Measurements from ENCODE around the gene PTPRE. TPM values are rescaled to one million over a fixed set of nuclear protein-coding genes. Genes with fewer than 3 reads are reported as not detected.

The PTPRE gene
- total and polyA plus RNA-seq, 9 donors = 2.1 to 15.5 (median 6.9) TPM

DNA sequence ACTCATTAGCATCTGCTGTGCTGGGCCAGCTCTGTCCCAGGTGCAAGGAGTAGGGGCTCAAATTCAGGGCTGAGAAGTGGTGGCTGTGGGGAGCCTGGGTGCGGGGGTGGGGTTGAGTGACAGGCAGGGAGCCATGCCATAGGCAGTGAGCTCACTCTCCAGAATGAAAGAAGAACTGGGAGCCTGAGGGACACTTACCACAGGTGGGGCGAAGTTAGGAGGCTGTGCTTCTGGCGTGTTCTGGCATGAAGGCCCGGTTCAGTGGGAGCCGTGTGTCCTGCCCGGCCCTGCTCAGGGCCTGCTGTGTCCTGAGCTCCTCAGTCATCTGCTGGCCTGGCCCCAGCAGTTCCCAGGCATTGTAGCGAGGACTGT lies 156.8 kb downstream of the PTPRE start:
- Histone ChIP-seq H3K4me1 (ENCODE audit: insufficient read depth) (no peaks in the 10 kb centered on the region), H3K9me3 (no peaks in the 10 kb centered on the region), H3K27me3 (no peaks in the 10 kb centered on the region), H3K4me3 (no peak overlapping the region), H3K27ac (no peak overlapping the region), H3K36me3 (no peaks in the 10 kb centered on the region)
- TF ChIP-seq EP300 (IDR thresholded peaks at IDR 0.05) = no peak
- TF ChIP-seq CTCF (IDR thresholded peaks at IDR 0.05) = no peak
- no peak for TF ChIP-seq POLR2A (IDR thresholded peaks at IDR 0.05)
- intact Hi-C loops (cut with DNase I) = no loop called here
- 89 to 99% (median 94%) methylated on average over 7 of the region's 7 CpGs for WGBS, 3 donors
- no peak for DNase-seq

GRCh38 chr10:128064108-128064969 lies 157.4 kb downstream of the PTPRE start:
- no peak for DNase-seq
- no peaks in the 10 kb centered on the region for H3K27me3 ChIP-seq
- no peak for TF ChIP-seq EP300 (IDR thresholded peaks at IDR 0.05)
- TF ChIP-seq CTCF (IDR thresholded peaks at IDR 0.05) = no peak
- no peak for TF ChIP-seq POLR2A (IDR thresholded peaks at IDR 0.05)
- H3K4me1 ChIP-seq (ENCODE audit: insufficient read depth) = no peaks in the 10 kb centered on the region
- H3K36me3 ChIP-seq = no peaks in the 10 kb centered on the region
- H3K27ac ChIP-seq = no peak overlapping the region
- no peaks in the 10 kb centered on the region for H3K9me3 ChIP-seq
- no peak overlapping the region for H3K4me3 ChIP-seq
- intact Hi-C loops (cut with DNase I) = no loop called here
- 62 to 81% (median 77%) methylated on average over 11 of the region's 11 CpGs for WGBS, 3 donors

DNA sequence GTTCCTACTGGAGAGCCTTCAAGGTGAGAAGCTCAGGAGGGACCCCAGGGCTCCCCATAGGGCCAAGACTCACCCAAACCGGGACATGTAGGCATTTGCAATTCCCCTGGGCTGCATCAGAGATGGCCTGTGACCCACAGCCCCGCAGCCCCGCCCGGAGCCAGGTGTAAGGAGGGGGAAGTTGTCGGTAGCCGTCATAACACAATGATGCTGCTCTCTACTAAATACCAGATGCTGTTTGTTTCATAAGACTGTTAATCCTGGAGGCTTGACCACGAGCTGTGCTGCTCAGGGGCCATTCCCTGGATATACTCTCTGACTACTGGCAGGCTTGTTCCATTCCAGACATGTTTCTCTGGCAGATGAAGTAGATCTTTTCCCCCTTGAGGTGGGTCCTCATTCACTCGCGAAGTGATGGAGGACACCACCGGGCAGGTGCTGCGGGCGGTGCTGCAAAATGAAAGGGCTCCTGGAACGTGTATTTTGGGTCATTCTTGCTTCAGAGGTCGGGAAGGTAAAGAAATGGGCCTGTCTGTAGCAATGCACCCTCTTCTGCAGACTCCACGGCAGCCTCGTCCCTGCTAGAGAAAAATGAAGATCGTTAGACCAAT lies 158.2 kb downstream of the PTPRE start:
- Histone ChIP-seq H3K4me3 (no peak overlapping the region), H3K36me3 (no peaks in the 10 kb centered on the region), H3K27ac (no peak overlapping the region), H3K27me3 (no peaks in the 10 kb centered on the region), H3K4me1 (ENCODE audit: insufficient read depth) (no peaks in the 10 kb centered on the region), H3K9me3 (no peaks in the 10 kb centered on the region)
- intact Hi-C loops (cut with DNase I) = no loop called here
- WGBS, 3 donors = 81 to 89% (median 81%) methylated on average over 17 of the region's 17 CpGs
- DNase-seq = no peak
- no peak for TF ChIP-seq CTCF (IDR thresholded peaks at IDR 0.05)
- no peak for TF ChIP-seq EP300 (IDR thresholded peaks at IDR 0.05)
- TF ChIP-seq POLR2A (IDR thresholded peaks at IDR 0.05) = no peak

DNA sequence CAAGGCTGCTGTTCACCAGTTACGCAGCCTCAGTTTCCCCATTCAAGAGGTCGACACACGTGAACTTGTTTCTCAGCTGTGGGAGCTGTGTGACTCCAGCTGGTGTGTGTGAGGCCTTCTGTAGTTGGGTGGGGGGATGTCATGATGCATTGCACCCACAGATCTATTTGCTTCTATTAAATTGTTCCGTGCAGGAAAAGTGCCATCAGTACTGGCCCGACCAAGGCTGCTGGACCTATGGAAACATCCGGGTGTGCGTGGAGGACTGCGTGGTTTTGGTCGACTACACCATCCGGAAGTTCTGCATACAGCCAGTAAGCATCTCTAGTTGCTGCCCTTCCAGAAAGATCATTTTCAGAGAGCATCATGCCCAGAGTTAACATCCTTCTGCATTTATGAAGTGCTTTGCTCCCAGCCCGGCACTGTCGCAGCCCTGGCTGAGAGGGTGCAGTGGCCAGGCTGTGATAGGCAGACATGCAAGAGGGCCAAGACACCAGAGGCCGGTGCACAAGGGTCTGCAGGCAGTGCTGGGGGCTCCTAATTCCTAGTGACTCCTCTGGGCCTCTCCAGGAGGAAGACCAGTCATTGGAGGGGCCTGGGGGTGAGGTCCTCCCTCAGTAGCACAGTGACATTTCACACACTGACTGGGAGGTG lies 159.1 kb downstream of the PTPRE start:
- H3K36me3 ChIP-seq = no peaks in the 10 kb centered on the region
- intact Hi-C loops (cut with DNase I) = no loop called here

More for the DNA sequence above, 159.1 kb downstream of the PTPRE start:
- Histone ChIP-seq H3K4me3 (no peak overlapping the region), H3K27ac (no peak overlapping the region), H3K27me3 (no peaks in the 10 kb centered on the region), H3K4me1 (ENCODE audit: insufficient read depth) (no peaks in the 10 kb centered on the region), H3K9me3 (no peaks in the 10 kb centered on the region)
- 90 to 95% (median 93%) methylated on average over 13 of the region's 13 CpGs for WGBS, 3 donors
- TF ChIP-seq EP300 (IDR thresholded peaks at IDR 0.05) (no peak), POLR2A (IDR thresholded peaks at IDR 0.05) (no peak), CTCF (IDR thresholded peaks at IDR 0.05) (no peak)
- no peak for DNase-seq
